H7 (cell line): ENCODE data around the gene GPR35. TPM values are rescaled to one million over a fixed set of nuclear protein-coding genes. Genes with fewer than 3 reads are reported as not detected.
"Not testable (repeated sequence)": the region's sequence is repeated elsewhere in the genome, so short reads cannot be mapped to it uniquely, and the experiment has no call there.

Experiments used
- DNase-seq: peaks from one replicate; pipeline ENCODE4 v3.0.0; 2012
- H3K27me3 ChIP-seq: 2 replicates; pipeline ENCODE4 v1.6.0; 2011; ENCODE audit warnings: mild to moderate bottlenecking, low read length; ENCODE audit not compliant: control insufficient read depth, insufficient read depth
- H3K36me3 ChIP-seq: replicated peaks from 2 replicates; pipeline ENCODE4 v1.5.1; 2011; ENCODE audit warnings: low read length; ENCODE audit not compliant: control insufficient read depth, insufficient read depth
- H3K4me3 ChIP-seq: 2 replicates; pipeline ENCODE4 v1.5.1; 2011; ENCODE audit warnings: low read depth, mild to moderate bottlenecking, control low read depth, low read length, moderate library complexity; ENCODE audit not compliant: insufficient read depth
- total RNA-seq: library from RNA; depleted of rRNA; stranded (reverse); fragments of >200 nt; shearing (Covaris generic); gene quantifications from 2 replicates; pipeline ENCODE4 v1.2.3, GENCODE V29; 2014

GPR35 gene
- total RNA-seq, 1 experiment from 2014 or later: not detected

DNA sequence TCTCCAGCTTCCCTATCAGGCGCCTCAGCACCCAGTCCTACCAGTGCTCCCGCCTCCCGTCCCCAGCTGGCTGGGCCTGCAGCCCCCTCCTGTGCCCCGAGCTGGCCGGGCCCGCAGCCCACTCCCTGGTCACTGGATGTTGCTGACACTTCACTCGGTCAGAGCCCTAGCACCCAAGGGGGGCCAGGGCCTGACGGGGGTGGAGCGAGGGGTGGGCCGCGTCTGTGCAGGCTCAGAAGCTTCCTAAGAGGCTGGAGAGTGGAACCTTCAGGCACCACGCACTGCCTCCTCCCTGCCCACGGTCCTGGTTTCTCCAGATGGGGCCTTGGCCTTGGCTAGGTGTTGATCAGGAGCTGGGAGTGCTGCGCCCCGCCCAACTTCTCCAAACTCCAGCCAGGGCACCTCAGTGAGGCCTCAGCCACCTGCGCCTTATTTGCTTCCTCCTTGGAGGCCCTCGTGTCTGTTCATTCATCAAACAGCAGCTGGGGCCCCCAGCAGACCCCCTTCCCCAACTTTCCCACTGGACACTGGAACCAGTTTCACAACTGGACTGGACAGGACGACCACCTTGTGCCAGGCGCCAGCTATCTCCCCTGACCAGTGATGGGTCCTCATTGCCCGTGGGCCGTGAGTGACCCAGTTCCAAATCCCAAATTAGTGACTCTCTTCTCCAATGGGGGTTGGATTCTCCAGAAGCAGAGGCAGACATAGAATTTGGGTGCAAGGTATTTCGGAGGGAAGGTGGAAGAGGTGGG lies 22.0 kb upstream of the GPR35 start:
- DNase-seq: peak; percentile 57
- Histone ChIP-seq H3K36me3 (peaks cover 2% of the 10 kb centered on the region; the same call in 1 of the 2 replicates), H3K4me3 (no peak overlapping the region), H3K27me3 (no peaks in the 10 kb centered on the region)

DNA sequence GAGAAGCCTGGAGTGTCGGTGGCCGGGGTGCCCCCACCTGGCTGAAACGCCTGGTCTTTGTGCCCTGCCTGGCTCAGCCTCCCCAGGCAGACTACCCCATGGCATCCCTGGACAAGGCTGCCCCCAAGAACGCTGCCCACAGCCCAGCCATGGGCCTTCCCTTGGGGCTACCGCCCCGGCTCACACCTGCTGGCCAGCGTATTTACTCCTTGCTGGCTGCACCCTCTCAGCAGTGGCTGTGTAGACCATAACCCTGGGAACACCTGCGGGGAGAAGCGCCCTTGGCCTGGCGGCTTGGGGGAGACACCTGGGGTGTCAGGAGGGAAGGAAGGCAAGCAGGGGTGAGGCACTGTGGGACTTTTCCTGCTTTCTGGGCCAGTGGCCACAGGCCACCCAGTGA lies 21.4 kb upstream of the GPR35 start:
- DNase-seq: peak; percentile 67
- no peaks in the 10 kb centered on the region for H3K27me3 ChIP-seq
- H3K36me3 ChIP-seq: peaks cover 2% of the 10 kb centered on the region; the same call in 1 of the 2 replicates
- H3K4me3 ChIP-seq: no peak overlapping the region

DNA sequence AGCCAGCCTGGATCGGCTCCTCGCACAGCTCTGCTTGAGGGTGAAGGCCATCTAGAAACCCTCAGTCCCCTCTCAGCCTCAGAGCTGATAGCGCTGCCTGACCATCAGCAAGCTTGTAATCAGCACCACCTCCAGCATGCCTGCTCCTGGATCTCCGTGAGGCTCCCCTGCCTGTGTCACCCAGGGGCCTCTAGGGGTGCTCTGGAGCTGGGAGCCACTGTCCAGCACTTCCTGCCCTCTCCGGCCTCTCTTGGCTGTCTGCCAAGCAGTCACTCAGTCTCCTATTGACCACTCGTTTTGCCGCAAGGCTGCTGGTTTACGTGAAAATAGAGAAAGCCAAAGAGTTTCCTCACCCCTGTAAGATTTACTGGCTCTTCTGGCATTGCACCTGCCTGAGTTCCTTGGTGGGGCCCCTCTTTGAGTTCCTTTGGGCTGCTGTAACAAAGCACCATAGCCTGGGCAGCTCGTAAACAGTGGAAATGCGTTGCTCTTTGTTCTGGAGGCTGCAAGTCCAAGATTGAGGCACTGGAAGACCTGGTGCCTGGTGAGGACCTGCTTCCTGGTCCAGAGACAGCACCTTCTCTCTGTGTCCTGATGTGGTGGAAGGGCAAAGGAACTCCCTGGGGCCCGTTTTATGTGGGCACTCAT lies 20.9 kb upstream of the GPR35 start:
- Histone ChIP-seq H3K27me3 (no peaks in the 10 kb centered on the region), H3K4me3 (no peak overlapping the region), H3K36me3 (peaks cover 2% of the 10 kb centered on the region; the same call in 1 of the 2 replicates)
- peak; percentile 96 for DNase-seq

DNA sequence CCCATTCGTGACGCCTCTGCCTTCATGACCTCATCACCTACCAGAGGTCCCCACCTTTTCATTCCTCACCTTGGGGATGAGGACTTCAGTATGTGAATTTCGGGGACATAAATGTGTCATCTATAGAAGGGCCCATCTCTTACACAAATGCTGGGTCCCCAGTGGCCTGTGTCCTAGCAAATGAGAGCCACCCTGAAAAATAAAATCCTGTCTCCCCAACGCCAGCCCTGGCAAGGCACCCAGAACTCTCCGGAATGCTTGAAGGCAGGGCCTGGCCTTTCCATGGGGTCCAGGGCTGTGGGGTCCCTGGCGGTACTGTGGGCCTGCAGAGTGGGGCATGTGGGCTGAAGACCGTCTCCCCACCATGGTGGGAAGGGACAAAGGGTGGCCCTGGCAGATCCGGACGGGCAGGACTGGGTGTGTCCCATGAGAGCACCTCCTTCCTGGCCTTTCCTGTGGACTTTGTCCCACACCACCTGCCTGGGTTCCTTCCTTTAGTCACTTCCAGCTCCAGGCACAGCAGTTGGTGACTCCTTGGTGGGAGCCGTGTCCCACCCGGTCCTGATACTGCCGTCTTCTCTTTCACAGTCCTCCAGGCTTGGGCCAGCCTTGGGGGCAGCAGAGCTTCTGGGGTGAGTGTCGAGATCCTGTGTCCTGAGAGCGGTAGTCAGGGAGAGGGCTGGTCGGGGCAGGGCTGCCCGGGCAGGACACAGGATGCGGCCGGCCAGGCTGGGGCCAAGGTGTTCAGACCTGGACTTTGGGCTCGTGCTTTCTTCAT lies 20.2 kb upstream of the GPR35 start:
- DNase-seq: peak; percentile 54
- Histone ChIP-seq H3K27me3 (no peaks in the 10 kb centered on the region), H3K36me3 (peaks cover 2% of the 10 kb centered on the region; the same call in 1 of the 2 replicates), H3K4me3 (no peak overlapping the region)

DNA sequence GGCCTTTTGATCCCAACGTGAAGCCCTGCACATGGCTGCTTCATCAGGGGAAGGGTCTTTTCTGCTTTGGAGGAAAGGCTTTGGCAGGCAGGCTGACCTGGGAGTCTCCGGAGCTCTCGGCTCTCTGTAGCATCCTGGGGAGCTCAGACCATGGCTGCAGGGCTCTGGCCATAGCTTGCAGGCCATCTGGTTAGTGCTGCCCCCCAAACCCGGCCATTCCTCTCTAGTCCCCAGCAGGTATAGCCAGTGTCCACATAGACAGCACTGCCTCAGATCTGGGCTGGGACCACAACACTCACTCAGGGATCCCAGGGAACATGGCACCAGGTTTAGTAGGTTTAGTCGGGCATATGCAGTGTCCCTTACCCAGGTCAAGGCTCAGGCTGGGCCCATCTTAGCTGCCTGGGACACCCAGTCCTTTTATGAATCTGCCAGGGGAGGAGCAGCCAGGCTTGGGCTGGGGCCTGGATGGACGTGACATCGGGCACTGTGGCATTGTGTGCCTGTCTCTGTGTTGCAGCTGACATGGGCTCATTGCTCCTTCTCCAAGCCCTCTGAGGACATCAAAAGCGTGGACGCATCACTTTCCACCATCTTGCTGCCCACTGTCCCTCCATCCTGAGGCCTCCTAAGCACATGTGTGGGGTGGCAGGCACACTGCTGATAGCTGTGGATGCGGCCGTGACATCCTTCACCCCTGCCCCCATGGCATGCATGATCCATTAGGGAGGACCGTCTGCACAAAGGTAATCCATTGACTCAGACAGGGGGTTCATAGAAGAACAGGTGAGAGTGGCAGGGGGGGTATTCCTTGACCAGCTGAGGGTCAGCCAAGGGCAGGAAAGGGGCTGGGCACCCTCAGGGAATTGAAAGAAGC lies 19.2 kb upstream of the GPR35 start:
- H3K27me3 ChIP-seq: no peaks in the 10 kb centered on the region
- DNase-seq: peak; percentile 35
- no peaks in the 10 kb centered on the region for H3K36me3 ChIP-seq
- H3K4me3 ChIP-seq: no peak overlapping the region

DNA sequence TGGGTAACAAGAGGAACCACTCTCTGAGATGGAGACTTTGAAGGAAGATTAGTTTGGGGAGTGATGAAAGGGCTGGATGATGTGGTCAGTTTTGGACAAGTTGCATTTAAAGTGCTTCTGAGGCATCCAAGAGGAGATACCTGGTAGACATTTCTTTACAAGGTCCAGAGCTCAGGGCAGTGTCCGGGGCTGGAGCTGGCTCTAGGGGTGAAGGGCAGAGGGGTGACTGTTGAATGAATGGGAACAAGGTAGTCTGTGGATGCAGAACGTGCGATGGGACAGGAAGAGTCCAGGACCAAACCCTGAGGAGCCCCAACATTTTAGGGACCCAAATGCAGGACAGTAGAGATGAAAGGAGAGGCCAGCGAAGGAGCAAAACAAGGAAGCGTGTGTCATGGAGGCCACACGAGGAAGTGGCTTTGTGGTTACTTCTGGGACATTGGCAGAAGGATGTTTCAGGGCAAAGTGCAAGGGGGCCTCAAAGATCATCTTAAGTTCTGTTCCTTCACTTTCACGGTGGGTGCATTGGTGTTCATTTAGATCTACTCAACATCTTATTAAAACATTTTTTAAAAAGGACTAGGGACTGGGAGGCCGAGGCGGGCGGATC lies 13.6 kb upstream of the GPR35 start:
- DNase-seq: peak; percentile 14
- H3K4me3 ChIP-seq: no peak overlapping the region
- H3K36me3 ChIP-seq: no peaks in the 10 kb centered on the region
- H3K27me3 ChIP-seq: no peaks in the 10 kb centered on the region

DNA sequence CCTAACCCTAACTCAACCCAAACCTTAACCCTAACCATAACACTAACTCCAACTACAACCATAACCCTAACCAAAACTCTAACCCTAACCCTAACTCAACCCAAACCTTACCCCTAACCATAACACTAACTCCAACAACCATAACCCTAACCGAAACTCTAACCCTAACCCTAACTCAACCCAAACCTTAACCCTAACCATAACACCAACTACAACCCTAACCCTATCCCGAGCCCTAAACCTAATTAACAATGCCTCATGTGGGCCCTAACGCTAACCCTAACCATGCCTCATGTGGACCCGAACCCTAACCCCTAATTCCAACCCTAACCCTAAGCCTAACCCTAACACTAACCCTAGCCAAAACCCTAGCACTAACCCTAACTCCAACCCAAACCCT lies 11.5 kb upstream of the GPR35 start:
- no peaks in the 10 kb centered on the region for H3K36me3 ChIP-seq
- H3K27me3 ChIP-seq: no peaks in the 10 kb centered on the region
- H3K4me3 ChIP-seq: no peak overlapping the region
- no peak for DNase-seq

DNA sequence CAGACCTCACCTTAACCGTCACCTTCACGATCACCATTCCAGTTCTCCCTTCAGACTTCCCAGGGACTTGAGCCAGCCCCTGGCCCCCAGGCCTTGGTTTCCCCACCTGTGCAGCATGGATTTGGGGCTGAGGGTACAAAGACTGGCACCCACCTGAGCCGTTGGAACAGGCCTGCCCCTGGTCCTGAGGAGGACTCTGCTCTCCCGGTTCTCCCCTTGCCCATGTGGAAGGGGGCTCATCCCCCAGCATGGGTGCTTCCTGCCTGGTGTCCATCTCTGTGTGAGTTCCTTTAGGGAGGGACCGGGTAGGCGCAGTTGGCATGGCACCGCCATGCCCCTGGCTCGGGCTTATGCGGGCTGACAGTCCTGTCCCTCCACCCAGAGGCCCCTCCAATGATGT lies 10.9 kb upstream of the GPR35 start:
- H3K36me3 ChIP-seq: no peaks in the 10 kb centered on the region
- peak; percentile 15 for DNase-seq
- no peaks in the 10 kb centered on the region for H3K27me3 ChIP-seq
- H3K4me3 ChIP-seq: no peak overlapping the region

DNA sequence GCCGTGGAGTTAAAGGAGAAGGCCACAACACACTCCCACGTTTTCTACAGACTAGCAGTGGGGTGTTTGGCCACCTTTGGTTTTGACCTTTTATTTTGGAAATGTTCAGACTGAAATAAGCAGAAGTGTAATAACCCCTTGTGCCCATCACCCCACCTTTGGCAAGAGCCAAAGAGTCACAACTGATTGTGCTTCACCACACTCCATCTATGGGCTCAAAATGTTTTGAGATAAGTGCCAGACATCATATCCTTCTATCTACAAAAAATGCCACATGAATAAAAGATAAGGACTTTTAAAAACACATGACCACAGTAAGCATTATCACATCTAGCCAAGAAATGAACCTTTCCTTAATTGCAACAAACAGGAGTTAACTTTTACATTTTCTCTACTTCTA lies 9.9 kb upstream of the GPR35 start:
- H3K4me3 ChIP-seq: no peak overlapping the region
- H3K36me3 ChIP-seq: no peaks in the 10 kb centered on the region
- DNase-seq: no peak
- H3K27me3 ChIP-seq: no peaks in the 10 kb centered on the region

DNA sequence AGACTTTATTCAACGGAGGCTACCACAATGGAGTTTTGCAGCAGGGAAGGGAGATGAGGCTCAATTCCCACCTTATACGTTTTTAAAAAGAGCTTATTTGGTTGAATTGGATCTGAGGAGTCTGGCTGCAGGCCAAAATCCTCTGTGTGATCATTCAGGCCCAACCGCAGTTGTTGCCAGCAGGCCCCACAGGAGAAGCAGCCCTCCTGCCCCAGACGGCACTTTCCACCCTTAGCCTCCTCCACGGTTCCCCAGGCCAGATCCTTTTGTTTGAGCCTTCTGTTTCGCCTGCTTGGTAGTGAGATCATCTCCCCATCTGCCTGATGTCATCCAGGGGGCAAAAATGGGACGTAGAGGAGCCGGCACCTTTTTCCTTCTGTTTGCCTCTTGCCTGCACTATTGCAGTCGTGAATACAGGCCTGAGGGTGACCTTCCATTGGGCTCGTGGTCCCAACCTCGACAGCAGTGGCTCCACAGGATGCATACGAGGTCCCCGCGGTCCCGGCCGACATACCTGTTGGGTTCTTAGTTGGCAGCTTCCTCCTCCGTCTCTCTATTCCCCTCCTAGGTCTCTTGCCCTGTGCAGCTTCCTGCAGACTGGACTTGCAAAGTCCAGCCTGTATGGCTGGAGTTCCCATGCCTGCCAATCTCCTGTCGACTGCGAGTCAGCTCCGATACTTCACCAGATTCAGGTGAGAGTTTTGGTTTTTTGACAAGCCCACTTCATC lies 9.3 kb upstream of the GPR35 start:
- no peak overlapping the region for H3K4me3 ChIP-seq
- H3K27me3 ChIP-seq: no peaks in the 10 kb centered on the region
- no peaks in the 10 kb centered on the region for H3K36me3 ChIP-seq
- no peak for DNase-seq

DNA sequence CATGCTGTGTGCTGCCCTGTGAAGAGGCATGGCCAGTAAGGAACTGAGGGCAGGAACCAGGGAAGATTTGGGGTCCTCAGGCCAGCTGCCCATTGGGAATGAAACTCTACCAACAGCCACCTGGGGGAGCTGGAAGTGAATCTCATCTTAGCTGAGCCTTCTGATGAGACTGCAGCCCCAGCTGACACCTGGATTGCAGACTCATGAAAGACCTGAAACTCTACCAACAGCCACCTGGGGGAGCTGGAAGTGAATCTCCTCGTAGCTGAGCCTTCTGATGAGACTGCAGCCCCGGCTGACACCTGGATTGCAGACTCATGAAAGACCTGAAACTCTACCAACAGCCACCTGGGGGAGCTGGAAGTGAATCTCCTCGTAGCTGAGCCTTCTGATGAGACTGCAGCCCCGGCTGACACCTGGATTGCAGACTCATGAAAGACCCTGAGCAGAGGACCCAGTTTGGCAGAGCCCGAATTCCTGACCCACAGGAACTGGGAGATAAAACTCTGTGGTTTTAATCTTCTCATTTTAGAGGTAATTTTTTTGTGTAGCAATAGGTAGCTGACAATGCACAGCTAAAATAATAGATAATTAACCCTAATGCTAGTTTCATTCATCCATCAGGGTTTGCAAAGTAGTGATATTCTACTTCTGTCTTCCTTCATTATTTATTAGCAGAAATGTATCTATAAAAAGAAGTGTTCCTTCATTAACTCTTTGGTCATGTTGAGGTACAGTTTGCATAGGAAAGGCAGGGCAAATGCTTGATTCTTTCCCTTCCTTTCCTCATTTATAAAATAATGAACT lies 8.2 kb upstream of the GPR35 start:
- H3K27me3 ChIP-seq, H3K4me3 ChIP-seq, H3K36me3 ChIP-seq: not testable (repeated sequence)
- DNase-seq: peak; percentile 15

DNA sequence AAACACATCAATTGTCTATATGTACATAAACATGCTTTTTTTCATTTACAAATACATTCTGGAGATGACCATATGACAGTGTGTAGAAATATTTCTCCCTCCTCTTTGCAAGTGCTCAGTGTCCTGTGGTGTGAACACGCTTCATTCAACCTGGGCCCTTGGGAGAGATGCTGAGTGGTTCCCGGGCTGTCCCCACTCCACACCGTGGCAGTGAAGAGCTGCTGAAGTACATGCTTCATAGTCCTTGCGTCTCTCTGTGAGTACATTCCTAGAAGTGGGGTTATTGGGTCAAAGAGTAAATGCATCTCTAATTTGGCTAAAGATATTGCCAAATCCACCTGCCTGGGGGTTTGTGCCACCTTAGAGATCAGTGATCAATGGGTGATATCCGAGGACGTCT lies 6.5 kb upstream of the GPR35 start:
- H3K36me3 ChIP-seq: no peaks in the 10 kb centered on the region
- no peak overlapping the region for H3K4me3 ChIP-seq
- DNase-seq: no peak
- no peaks in the 10 kb centered on the region for H3K27me3 ChIP-seq
